Activated CD8-positive, alpha-beta memory T cell treated with anti-CD3 and anti-CD28 coated beads for 24 hours (primary cell): ENCODE measurements around the gene ZNF319.

ENCODE experiments used
- DNase-seq: peaks from one replicate; pipeline ENCODE4 v3.0.0-alpha.2; 2020

The ZNF319 gene

GRCh38 chr16:57999971-58000705 is at the start of gene ZNF319:
ZNF319 (minus strand) TSS chr16:58000672; CDS start chr16:57998265, 2,407 bp downstream.
- peak; percentile 65 for DNase-seq

- no peak for DNase-seq
Measured at GRCh38 chr16:58049232-58050185, 49.0 kb upstream of the ZNF319 start.

GRCh38 chr16:58048494-58049231 is 48.2 kb upstream of the ZNF319 start:
- DNase-seq: no peak

GRCh38 chr16:58047557-58048348 is 47.3 kb upstream of the ZNF319 start:
- no peak for DNase-seq

GRCh38 chr16:58046936-58047335 is 46.5 kb upstream of the ZNF319 start:
- no peak for DNase-seq

GRCh38 chr16:58046054-58046881 is 45.8 kb upstream of the ZNF319 start:
- DNase-seq: no peak

GRCh38 chr16:58045096-58045495 is 44.6 kb upstream of the ZNF319 start:
- DNase-seq: no peak

GRCh38 chr16:58044266-58045019 is 44.0 kb upstream of the ZNF319 start:
- DNase-seq: no peak

GRCh38 chr16:58043571-58044155 is 43.2 kb upstream of the ZNF319 start:
- no peak for DNase-seq

GRCh38 chr16:58042886-58043515 is 42.5 kb upstream of the ZNF319 start:
- DNase-seq: no peak

GRCh38 chr16:58042001-58042885 is 41.8 kb upstream of the ZNF319 start:
- DNase-seq: no peak

GRCh38 chr16:58041628-58041955 is 41.1 kb upstream of the ZNF319 start:
- DNase-seq: no peak

GRCh38 chr16:58040945-58041627 is 40.6 kb upstream of the ZNF319 start:
- DNase-seq: no peak

- DNase-seq: no peak
Measured at GRCh38 chr16:58040496-58040846, 40.0 kb upstream of the ZNF319 start.

GRCh38 chr16:58039829-58040495 is 39.5 kb upstream of the ZNF319 start:
- DNase-seq: no peak

- no peak for DNase-seq
Measured at GRCh38 chr16:58038219-58038641, 37.8 kb upstream of the ZNF319 start.

- DNase-seq: no peak
Measured at GRCh38 chr16:58037365-58038057, 37.0 kb upstream of the ZNF319 start.
